B cell (primary cell): ENCODE results near the gene ERBIN. TPM values are rescaled to one million over a fixed set of nuclear protein-coding genes. Genes with fewer than 3 reads are reported as not detected.

ENCODE experiments used
- ATAC-seq: fragments of 200-7000 bp; cut with Tn5 transposase; one replicate; pipeline ENCODE4 v1.10.0; 2021; ENCODE audit warnings: low read depth, mild to moderate bottlenecking, moderate number of reproducible peaks, moderate library complexity
- CTCF ChIA-PET: fragments of 350-600 bp; sonication (Branson Sonifier 250); formaldehyde crosslinking; loops from one replicate; lab custom pipeline; 2021; ENCODE audit warnings: antibody characterized with exemption, inconsistent platforms; lab: Charles Lee
- POLR2A ChIA-PET: fragments of 350-600 bp; sonication (Branson Sonifier 250); formaldehyde crosslinking; loops from one replicate; lab custom pipeline; 2021; ENCODE audit warnings: antibody characterized with exemption; lab: Charles Lee
- DNase-seq: peaks from one replicate; pipeline ENCODE4 v3.0.0; 2013
- H2AFZ ChIP-seq: 2 replicates; pipeline ENCODE4 v1.6.1; 2012; ENCODE audit warnings: mild to moderate bottlenecking, low read depth, low read length; ENCODE audit not compliant: insufficient read depth, poor library complexity, severe bottlenecking
- H3K27ac ChIP-seq, 2 donors: 1 replicate in 1 of 2; 2 replicates in 1 of 2; pipeline ENCODE4 v1.5.1; 2012 to 2013; ENCODE audit warnings: low read length in 2 of 2, mild to moderate bottlenecking in 2 of 2, moderate library complexity in 1 of 2
- H3K27me3 ChIP-seq, 4 experiments: fragments of 200-600 bp in 1 of 4; sonication (generic) in 1 of 4; replicated peaks in 1 of 4; 1 replicate in 2 of 4; 2 replicates in 2 of 4; pipeline versions ENCODE4 v1.6.1 to v1.7.0; 2013 to 2016; ENCODE audit warnings: low read length in 3 of 4, mild to moderate bottlenecking in 2 of 4, mixed read lengths in 1 of 4, moderate library complexity in 1 of 4; ENCODE audit not compliant: insufficient read depth in 4 of 4, control insufficient read depth in 3 of 4; ENCODE audit errors: control extremely low read depth in 1 of 4
- H3K36me3 ChIP-seq, 2 experiments: replicated peaks in 1 of 2; 1 replicate in 1 of 2; 2 replicates in 1 of 2; pipeline versions ENCODE4 v1.6.1 to v1.7.1; 2013; ENCODE audit warnings: low read length in 1 of 2; ENCODE audit not compliant: insufficient read depth in 2 of 2, control insufficient read depth in 1 of 2; ENCODE audit errors: control extremely low read depth in 1 of 2, extremely low read depth in 1 of 2
- H3K4me1 ChIP-seq, 2 donors: fragments of 200-600 bp in 1 of 2; sonication (generic) in 1 of 2; 1 replicate in 1 of 2; 2 replicates in 1 of 2; pipeline versions ENCODE4 v1.5.1 to v1.6.1; 2013 to 2017; ENCODE audit warnings: low read length in 2 of 2; ENCODE audit not compliant: control insufficient read depth in 2 of 2, insufficient read depth in 2 of 2
- H3K4me2 ChIP-seq: replicated peaks from 2 replicates; pipeline ENCODE3; 2012; ENCODE audit warnings: mild to moderate bottlenecking, low read depth, low read length; ENCODE audit not compliant: poor library complexity, severe bottlenecking
- H3K4me3 ChIP-seq, 5 experiments: fragments of 200-600 bp in 1 of 5; sonication (generic) in 1 of 5; 1 replicate in 3 of 5; 2 replicates in 2 of 5; pipeline versions ENCODE4 v1.5.1 to v1.7.0; 2011 to 2016; ENCODE audit warnings: low read length in 4 of 5, mild to moderate bottlenecking in 4 of 5, low read depth in 2 of 5, control low read depth in 1 of 5, moderate library complexity in 1 of 5; ENCODE audit not compliant: insufficient read depth in 1 of 5; ENCODE audit errors: control extremely low read depth in 1 of 5, extremely low read depth in 1 of 5
- H3K79me2 ChIP-seq: fragments of 200-600 bp; sonication (generic); one replicate; pipeline ENCODE4 v1.6.0; 2016; ENCODE audit warnings: low read length; ENCODE audit not compliant: control insufficient read depth, insufficient read depth
- H3K9ac ChIP-seq: fragments of 200-600 bp; sonication (generic); 2 replicates; pipeline ENCODE4 v1.6.1; 2017; ENCODE audit warnings: mild to moderate bottlenecking, low read length, moderate library complexity
- H3K9me3 ChIP-seq, 3 donors: one replicate each; pipeline versions ENCODE4 v1.6.1 to v1.7.1; 2013; ENCODE audit warnings: low read length in 2 of 3; ENCODE audit not compliant: control insufficient read depth in 2 of 3, insufficient read depth in 1 of 3; ENCODE audit errors: control extremely low read depth in 1 of 3
- H4K20me1 ChIP-seq: 2 replicates; pipeline ENCODE4 v1.6.0; 2012; ENCODE audit warnings: mild to moderate bottlenecking, low read length; ENCODE audit not compliant: insufficient read depth, control insufficient read depth, poor library complexity, severe bottlenecking
- H3K27ac Mint-ChIP-seq: one replicate; pipeline ENCODE4 v1.8.0; 2021; ENCODE audit warnings: mixed read lengths
- H3K27me3 Mint-ChIP-seq: one replicate; pipeline ENCODE4 v1.8.0; 2021; ENCODE audit warnings: mixed read lengths
- H3K4me1 Mint-ChIP-seq: one replicate; pipeline ENCODE4 v1.8.0; 2021; ENCODE audit warnings: mixed read lengths
- H3K4me3 Mint-ChIP-seq: one replicate; pipeline ENCODE4 v1.8.0; 2021; ENCODE audit warnings: mixed read lengths
- H3K9me3 Mint-ChIP-seq: one replicate; pipeline ENCODE4 v1.8.0; 2022; ENCODE audit warnings: mixed read lengths; ENCODE audit not compliant: insufficient read depth
- EZH2 ChIP-seq: IDR thresholded peaks from 2 replicates; pipeline ENCODE4 v1.6.1; 2012; ENCODE audit warnings: borderline replicate concordance, low read depth, mild to moderate bottlenecking, moderate library complexity, low read length; ENCODE audit not compliant: insufficient read depth, poor library complexity, severe bottlenecking
- WGBS: methylation state at CpG from one replicate; pipeline ENCODE4 v1.1.5; 2013; ENCODE audit warnings: missing lambda C conversion rate; ENCODE audit not compliant: insufficient coverage; 5-methylcytosine and 5-hydroxymethylcytosine counted together
- intact Hi-C: fragments of 100-400 bp; cut with micrococcal nuclease; formaldehyde crosslinking; loops from one replicate; pipeline ENCODE4 v1.10.0; 2022
- polyA plus RNA-seq: library from polyadenylated mRNA; depleted of rRNA; stranded (reverse); fragments of >200 nt; gene quantifications from 2 replicates; pipeline ENCODE4 v1.2.3, GENCODE V29; 2012
- total RNA-seq, 2 donors: library from RNA; stranded (reverse); fragments of 120-200 nt in 1 of 2; gene quantifications; 1 replicate in 1 of 2; 2 replicates in 1 of 2; pipeline versions ENCODE4 v1.2.3 to v1.2.4, GENCODE V29; 2013 to 2022
- TF ChIP-seq, protein P1 (sequence below): fragments of 200-600 bp; IDR thresholded peaks from one replicate; pipeline ENCODE4 v1.8.0; 2022; ENCODE audit warnings: antibody characterized with exemption, mild to moderate bottlenecking

ERBIN gene
- total and polyA plus RNA-seq, 2 donors (not counting 1 experiment from before 2014, with no cell fraction given), result 27.7 to 106 TPM

- Histone ChIP-seq H3K36me3 (peaks cover 3 to 10% of the 10 kb centered on the region in 2 experiments), H3K79me2 (peaks cover 99% of the 10 kb centered on the region), H3K9ac (no peak overlapping the region), H2AFZ (no peak overlapping the region), H3K27me3 (no peaks in the 10 kb centered on the region), H3K4me3 (no peak overlapping the region), H3K4me1 (peaks cover 11 to 33% of the 10 kb centered on the region in 2 donors), H3K4me2 (peak overlapping the region; percentile 23), H4K20me1 (peaks cover 88% of the 10 kb centered on the region), H3K27ac (peak overlapping the region in 1 of 2 donors; percentile 48), H3K9me3 (no peaks in the 10 kb centered on the region)
- DNase-seq (no peak), ATAC-seq (no peak)
- no peaks in the 10 kb centered on the region for H3K9me3 Mint-ChIP-seq
- CTCF ChIA-PET, result no interaction called here
- H3K27ac Mint-ChIP-seq, result no peak overlapping the region
- WGBS, result 68% methylated on average over 5 of the region's 7 CpGs
- peak overlapping the region; percentile 23 for H3K4me3 Mint-ChIP-seq
- peaks cover 58% of the 10 kb centered on the region for H3K4me1 Mint-ChIP-seq
- TF ChIP-seq, protein P1, sequence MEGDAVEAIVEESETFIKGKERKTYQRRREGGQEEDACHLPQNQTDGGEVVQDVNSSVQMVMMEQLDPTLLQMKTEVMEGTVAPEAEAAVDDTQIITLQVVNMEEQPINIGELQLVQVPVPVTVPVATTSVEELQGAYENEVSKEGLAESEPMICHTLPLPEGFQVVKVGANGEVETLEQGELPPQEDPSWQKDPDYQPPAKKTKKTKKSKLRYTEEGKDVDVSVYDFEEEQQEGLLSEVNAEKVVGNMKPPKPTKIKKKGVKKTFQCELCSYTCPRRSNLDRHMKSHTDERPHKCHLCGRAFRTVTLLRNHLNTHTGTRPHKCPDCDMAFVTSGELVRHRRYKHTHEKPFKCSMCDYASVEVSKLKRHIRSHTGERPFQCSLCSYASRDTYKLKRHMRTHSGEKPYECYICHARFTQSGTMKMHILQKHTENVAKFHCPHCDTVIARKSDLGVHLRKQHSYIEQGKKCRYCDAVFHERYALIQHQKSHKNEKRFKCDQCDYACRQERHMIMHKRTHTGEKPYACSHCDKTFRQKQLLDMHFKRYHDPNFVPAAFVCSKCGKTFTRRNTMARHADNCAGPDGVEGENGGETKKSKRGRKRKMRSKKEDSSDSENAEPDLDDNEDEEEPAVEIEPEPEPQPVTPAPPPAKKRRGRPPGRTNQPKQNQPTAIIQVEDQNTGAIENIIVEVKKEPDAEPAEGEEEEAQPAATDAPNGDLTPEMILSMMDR, result no peak
- no peak for TF ChIP-seq EZH2
- H3K27me3 Mint-ChIP-seq, result no peaks in the 10 kb centered on the region
- POLR2A ChIA-PET, result no interaction called here
- intact Hi-C loops, result no loop called here
These were observed 44.3 kb downstream of the ERBIN start for GRCh38 chr5:65970481-65971367.

DNA sequence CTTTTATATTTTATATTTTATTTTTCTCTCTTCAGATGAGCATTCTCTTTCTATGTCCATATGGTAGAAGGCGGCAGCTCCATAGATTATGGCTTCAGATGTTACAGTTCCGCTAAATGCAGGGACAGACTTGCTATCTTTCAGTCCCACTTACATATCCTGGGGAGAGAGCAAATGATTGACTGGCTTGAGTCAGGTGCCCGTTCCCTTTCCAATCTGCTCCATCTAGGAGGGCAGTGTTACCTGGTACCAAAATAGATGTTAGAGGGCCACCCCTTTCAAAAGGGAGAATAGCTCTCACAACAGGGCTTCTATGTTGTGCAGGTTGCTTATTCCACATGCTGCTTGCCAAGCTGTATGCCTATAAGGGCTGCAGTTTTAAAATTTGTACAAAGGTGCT is 45.3 kb downstream of the ERBIN start:
- POLR2A ChIA-PET, result no interaction called here
- H3K4me1 ChIP-seq, result peaks cover 11 to 33% of the 10 kb centered on the region in 2 donors
- intact Hi-C loops, result no loop called here

More for the DNA sequence above, 45.3 kb downstream of the ERBIN start:
- no peaks in the 10 kb centered on the region for H3K9me3 Mint-ChIP-seq
- peaks cover 58% of the 10 kb centered on the region for H3K4me1 Mint-ChIP-seq
- no peak for DNase-seq
- H3K27me3 Mint-ChIP-seq, result no peaks in the 10 kb centered on the region
- Histone ChIP-seq H2AFZ (no peak overlapping the region), H3K4me2 (no peak overlapping the region), H3K27me3 (no peaks in the 10 kb centered on the region), H4K20me1 (peaks cover 85% of the 10 kb centered on the region), H3K36me3 (peaks cover 3 to 13% of the 10 kb centered on the region in 2 experiments), H3K27ac (no peak overlapping the region), H3K9me3 (no peaks in the 10 kb centered on the region), H3K79me2 (peaks cover 97% of the 10 kb centered on the region), H3K4me3 (no peak overlapping the region), H3K9ac (no peak overlapping the region)
- H3K27ac Mint-ChIP-seq, result peak overlapping the region; percentile 5
- CTCF ChIA-PET, result no interaction called here
- H3K4me3 Mint-ChIP-seq, result no peak overlapping the region
- TF ChIP-seq EZH2, result no peak
- TF ChIP-seq, protein P1, result no peak
- ATAC-seq, result no peak
- WGBS, result 100% methylated on average over 1 of the region's 3 CpGs
